ENCODE results near the gene NUP210.

Gene NUP210

GRCh38 chr3:13329746-13330145, 90.4 kb downstream of the NUP210 start:
- no peak for DNase-seq (ENCODE audit: low read depth in 1 of 2, low spot score in 1 of 2)

- no peak for DNase-seq (ENCODE audit: low read depth in 1 of 2, low spot score in 1 of 2)
Measured at GRCh38 chr3:13325892-13326443, 94.2 kb downstream of the NUP210 start.

- no peak for DNase-seq (ENCODE audit: low read depth in 1 of 2, low spot score in 1 of 2)
Measured at GRCh38 chr3:13324835-13325501, 95.2 kb downstream of the NUP210 start.

- no peak for DNase-seq (ENCODE audit: low read depth in 1 of 2, low spot score in 1 of 2)
Measured at GRCh38 chr3:13323822-13324221, 96.3 kb downstream of the NUP210 start.

DNA sequence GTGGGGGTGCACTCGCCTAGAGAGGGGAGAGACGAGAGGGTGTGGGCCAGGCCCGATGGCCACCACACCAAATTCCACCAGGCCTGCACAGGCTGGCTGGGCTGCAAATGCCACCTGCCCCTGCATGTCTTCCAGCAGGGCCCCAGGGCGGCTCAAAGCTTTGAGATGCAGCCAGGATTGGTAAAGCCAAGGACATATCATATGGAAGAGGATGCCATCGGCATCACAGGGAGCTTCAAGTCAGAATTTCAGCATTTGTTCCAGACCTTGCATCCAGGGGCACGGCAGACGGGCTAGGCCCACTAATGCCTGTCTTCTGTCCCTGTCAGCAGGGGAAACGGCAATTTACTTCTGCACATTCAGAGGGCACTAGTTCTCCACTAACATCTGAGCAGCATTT, 97.8 kb downstream of the NUP210 start:
- no peak for DNase-seq (ENCODE audit: low read depth in 1 of 2, low spot score in 1 of 2)

DNA sequence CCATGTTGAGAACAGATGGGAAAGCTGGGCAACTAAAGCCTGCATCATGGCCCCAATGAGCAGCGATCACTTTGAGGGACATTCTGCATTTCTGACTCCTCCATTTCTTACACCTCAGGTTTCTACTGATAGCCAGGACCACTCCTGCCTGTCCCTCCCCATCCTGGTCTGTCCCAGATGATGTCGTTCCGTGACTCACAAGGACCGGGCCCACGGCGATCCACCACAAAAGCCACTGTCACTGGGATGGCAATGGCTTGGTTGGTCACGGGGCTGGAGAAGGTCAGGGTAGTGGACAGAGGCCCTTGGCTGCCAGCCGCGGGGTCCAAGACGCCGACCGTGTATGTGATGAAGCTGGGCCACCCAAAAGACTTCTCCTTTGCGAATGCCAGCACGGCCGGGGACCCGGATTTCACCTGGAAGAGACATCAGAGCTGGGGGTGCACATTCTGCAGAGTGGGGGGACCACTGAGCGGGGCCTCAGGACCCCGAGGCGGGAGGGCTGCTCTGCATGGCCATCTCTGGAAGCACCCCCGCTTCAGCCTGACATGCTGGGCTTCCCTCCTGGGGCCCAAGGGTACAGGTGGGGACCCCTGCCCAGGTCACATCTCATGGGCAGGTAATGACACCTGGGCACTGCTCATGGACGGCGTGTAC, 100.4 kb downstream of the NUP210 start:
- no peak for DNase-seq (ENCODE audit: low read depth in 1 of 2, low spot score in 1 of 2)

DNA sequence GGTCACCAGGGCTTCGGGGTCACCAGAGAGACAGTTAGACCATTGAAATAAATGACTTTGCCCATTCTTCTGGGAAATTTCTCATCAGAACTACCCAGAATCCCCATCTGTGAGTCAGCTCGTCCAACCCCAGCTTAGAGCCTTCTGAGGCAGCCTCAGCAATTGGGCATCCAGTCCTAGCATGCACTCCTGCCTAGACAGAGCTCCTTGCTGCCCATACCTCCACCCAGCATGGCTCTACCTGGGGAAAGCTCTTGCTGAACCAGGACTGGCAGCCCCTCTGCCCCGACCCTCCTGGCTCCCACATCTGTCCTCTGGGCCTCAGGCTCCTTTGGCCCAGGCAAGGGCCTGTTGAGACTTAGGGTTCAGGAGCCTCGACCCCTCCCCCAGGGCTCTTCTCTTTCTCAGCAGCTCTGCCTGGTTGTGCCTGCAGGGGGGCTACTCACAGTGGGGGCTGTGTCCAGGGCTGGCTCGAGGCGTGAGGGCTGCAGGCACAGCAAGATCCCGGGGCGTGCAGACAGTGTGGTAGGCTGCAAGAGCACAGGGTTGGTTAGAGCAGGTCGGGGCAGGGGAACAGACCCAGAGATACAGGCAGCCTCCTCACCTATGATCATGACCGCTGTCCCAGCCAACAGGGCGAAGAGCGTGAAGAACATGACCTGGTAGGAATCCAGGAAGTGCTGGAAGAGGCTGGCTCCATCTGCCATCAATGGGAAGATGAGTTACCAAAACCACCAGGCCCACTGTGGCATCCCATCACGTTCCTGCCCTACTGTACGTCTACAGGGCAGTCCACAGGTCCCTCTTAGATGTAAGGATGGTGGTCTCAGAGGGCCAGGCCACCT, 101.3 kb downstream of the NUP210 start:
- no peak for DNase-seq (ENCODE audit: low read depth in 1 of 2, low spot score in 1 of 2)

GRCh38 chr3:13317596-13318320, 102.4 kb downstream of the NUP210 start:
- DNase-seq (ENCODE audit: low read depth in 1 of 2, low spot score in 1 of 2) = no peak

DNA sequence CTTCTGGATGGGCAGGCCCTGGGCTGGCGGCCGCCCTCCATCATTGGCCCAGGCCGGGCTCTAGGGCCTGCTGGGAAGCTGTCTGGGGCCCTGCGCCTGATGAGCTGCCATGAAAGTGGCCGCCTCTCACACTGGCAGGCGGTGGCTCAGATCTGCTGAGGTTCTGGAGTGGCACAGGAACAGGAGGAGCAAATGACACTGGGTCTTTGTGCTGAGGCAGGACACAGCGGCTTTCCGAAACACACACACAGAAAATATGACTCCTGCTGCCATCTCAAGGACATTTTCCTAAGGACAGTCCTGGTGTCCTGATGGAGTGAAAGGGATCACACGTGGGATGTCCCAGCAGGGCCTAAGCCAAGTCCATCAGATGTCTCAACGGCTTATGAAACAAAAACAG, 103.5 kb downstream of the NUP210 start:
- DNase-seq (ENCODE audit: low read depth in 1 of 2, low spot score in 1 of 2) = no peak

DNA sequence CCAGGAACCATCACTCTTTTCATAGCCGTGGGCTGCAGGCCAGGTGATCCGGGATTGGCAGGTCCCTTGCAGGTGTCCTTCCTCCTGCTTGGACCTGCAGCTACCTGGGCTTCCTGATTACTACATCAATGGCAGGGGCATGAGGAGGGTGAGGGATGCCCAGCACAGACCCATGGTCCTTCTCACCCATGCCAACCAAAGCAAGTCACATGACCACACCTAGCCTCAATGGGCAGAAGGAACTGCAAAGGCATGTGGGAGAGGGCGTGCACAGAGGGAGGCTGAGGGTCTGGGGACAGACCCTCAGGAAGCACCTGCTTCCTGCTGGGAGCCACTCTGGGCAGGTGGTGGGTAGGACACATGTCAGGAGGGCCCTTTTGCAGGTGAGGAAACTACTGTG, 105.2 kb downstream of the NUP210 start:
- no peak for DNase-seq (ENCODE audit: low read depth in 1 of 2, low spot score in 1 of 2)

DNA sequence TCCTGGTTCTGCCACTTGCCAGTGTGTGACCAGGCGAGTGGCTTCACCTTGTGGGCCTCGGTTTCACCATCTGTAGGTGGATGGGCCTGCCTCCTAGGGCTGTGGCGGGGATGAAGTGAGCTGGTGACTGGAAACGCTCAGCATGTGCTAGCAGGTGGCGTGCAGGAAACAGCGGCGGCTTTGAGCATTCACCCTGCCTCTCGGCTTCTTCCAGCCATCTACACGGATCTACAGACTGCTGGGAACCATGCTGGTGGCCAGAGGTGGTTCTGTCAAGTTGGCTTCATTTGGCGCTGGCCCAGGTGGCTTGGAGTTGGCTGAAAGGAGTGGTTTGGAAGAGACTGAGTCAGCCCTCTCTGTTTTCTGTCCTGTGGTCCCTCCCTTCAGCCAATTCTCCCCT, 106.3 kb downstream of the NUP210 start:
- DNase-seq (ENCODE audit: low read depth in 1 of 2, low spot score in 1 of 2) = no peak

GRCh38 chr3:13309004-13309403, 111.1 kb downstream of the NUP210 start:
- DNase-seq (ENCODE audit: low read depth in 1 of 2, low spot score in 1 of 2) = no peak

GRCh38 chr3:13308380-13308801, 111.7 kb downstream of the NUP210 start:
- DNase-seq (ENCODE audit: low read depth in 1 of 2, low spot score in 1 of 2) = no peak

GRCh38 chr3:13307041-13307440, 113.1 kb downstream of the NUP210 start:
- no peak for DNase-seq (ENCODE audit: low read depth in 1 of 2, low spot score in 1 of 2)

DNA sequence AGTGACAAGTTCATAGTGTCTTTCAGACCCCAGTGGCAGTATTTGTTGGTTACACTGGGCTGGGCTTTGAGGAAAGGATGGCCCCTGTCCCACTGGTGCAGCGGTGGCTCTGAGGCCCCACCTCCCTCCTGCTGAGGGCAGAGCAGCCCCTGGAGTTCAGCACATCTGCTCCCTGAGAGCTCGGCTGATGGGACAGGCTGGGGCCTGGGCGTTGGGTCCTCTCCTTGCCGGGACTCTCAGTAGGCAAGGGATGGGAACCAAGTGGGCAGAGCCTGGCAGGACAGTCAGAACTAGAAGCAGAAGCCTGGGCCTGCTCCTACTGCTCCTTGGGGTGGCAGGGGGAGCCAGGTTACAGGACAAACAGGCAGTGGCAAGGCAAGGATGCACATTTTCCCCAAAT, 114.5 kb downstream of the NUP210 start:
- no peak for DNase-seq (ENCODE audit: low read depth in 1 of 2, low spot score in 1 of 2)

GRCh38 chr3:13303410-13303809, 116.7 kb downstream of the NUP210 start:
- no peak for DNase-seq (ENCODE audit: low read depth in 1 of 2, low spot score in 1 of 2)

DNA sequence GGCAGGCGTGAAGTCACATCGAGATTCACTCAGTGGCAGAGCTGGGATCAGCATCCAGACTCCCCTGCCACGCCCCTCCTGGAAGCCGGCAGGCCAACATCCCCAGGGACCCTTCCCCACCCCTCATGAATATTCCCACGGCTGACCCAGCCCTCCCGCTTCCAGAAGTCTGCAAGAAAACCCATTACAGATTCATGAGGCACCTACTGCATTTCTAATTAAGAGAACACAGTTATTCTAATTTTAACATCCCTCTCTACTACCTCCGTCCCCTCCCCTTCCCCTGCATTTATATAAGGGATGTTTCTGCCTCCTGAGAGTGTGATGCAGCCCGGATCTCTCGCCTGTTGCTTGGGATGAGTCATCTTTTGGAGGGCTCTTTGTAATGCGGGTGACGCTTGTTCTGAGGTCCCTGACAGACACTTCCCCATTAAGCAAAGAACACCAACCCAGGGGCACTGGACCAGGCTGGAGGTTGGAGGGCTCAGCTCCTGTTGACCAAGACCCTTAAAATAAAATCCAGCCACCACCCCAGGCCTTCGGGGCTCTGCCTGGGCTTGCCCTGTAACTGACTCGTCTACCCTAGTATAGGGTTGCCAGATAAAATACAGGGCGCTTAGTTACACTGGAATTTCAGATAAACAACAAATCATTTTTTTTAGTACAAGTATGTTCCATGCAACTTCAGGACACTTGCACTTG, 118.7 kb downstream of the NUP210 start:
- DNase-seq (ENCODE audit: low read depth in 1 of 2, low spot score in 1 of 2) = no peak

GRCh38 chr3:13300546-13301285, 119.4 kb downstream of the NUP210 start:
- DNase-seq (ENCODE audit: low read depth in 1 of 2, low spot score in 1 of 2) = no peak

DNA sequence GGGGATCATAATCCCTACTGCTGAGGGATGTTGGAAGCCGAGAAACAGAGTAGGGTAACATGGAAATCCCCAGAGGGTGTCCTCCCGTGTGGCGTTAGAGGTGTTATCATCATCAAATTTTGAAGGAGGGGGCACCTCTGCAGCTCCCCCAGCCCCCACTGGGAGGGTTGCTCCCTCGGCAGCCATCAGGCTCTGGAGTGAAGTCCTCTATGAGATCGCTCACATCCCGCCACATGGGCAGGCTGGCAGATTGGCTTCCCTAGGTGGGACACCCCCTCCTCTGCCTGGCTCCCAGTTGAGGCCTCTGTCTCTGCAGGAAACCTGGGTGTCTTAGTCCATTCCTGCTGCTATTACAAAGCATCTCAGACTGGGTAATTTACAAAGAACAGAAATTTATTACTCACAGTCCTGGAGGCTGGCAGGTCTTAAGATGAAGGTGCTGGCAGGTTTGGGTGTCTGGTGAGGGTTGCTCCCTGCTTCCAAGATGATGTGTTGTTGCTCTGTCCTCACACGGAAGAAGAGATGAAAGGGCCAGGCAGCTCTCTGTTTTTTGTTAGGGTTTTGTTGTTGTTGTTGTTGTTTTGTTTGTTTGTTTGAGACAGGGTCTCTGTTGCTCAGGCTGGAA, 120.5 kb downstream of the NUP210 start:
- no peak for DNase-seq (ENCODE audit: low read depth in 1 of 2, low spot score in 1 of 2)

Measured in activated CD4-positive, alpha-beta T cell treated with anti-CD3 and anti-CD28 coated beads, Interleukin-2, amount 50 U/mL, for 24 hours (primary cell).